H1 (cell line): Measurements from ENCODE around the gene PRR27.

Source experiments
- BACH1 ChIP-seq: IDR thresholded peaks from 2 replicates; pipeline ENCODE4 v1.6.1; 2012; ENCODE audit warnings: low read length, improper control_type of control experiment
- CHD1 ChIP-seq: IDR thresholded peaks from 2 replicates; pipeline ENCODE4 v1.6.1; 2012; ENCODE audit warnings: low read depth, low read length, improper control_type of control experiment
- CTBP2 ChIP-seq: IDR thresholded peaks from 2 replicates; pipeline ENCODE4 v1.7.0; 2011; ENCODE audit warnings: borderline replicate concordance, mild to moderate bottlenecking, moderate library complexity, mixed read lengths, low read length; ENCODE audit not compliant: insufficient read depth, insufficient read length
- CTCF ChIP-seq, 3 experiments: IDR thresholded peaks; 1 replicate in 2 of 3; 2 replicates in 1 of 3; pipeline versions ENCODE4 v1.5.1 to v1.6.1; 2011; ENCODE audit warnings: low read length in 3 of 3, mild to moderate bottlenecking in 3 of 3, inconsistent platforms in 2 of 3, low read depth in 1 of 3, moderate library complexity in 1 of 3; ENCODE audit not compliant: insufficient read depth in 1 of 3; ENCODE audit errors: control extremely low read depth in 1 of 3
- EZH2 ChIP-seq: fragments of 200-600 bp; sonication (generic); IDR thresholded peaks from 2 replicates; pipeline ENCODE4 v1.7.1; 2012; ENCODE audit warnings: low read depth, mild to moderate bottlenecking, moderate library complexity, low read length, inconsistent platforms; ENCODE audit not compliant: severe bottlenecking
- KDM1A ChIP-seq: fragments of 200-600, 300-600 bp; sonication (generic); IDR thresholded peaks from 2 replicates; pipeline ENCODE4 v1.7.1; 2016; ENCODE audit warnings: mild to moderate bottlenecking, low read length, borderline replicate concordance
- POLR2A ChIP-seq, 2 experiments: IDR thresholded peaks; 1 replicate in 1 of 2; 2 replicates in 1 of 2; pipeline ENCODE4 v1.6.1; 2011; ENCODE audit warnings: low read depth in 2 of 2, low read length in 2 of 2, mild to moderate bottlenecking in 2 of 2; ENCODE audit errors: control extremely low read depth in 1 of 2
- POLR2AphosphoS5 ChIP-seq: IDR thresholded peaks from 2 replicates; pipeline ENCODE4 v1.6.1; 2011; ENCODE audit warnings: low read depth, low read length
- SP4 ChIP-seq: IDR thresholded peaks from 2 replicates; pipeline ENCODE4 v1.6.1; 2012; ENCODE audit warnings: low read length, inconsistent platforms
- SUZ12 ChIP-seq: fragments of 200-600 bp; sonication (generic); IDR thresholded peaks from 2 replicates; pipeline ENCODE4 v1.6.1; 2012; ENCODE audit warnings: mild to moderate bottlenecking, inconsistent platforms, low read length, moderate library complexity, mixed read lengths
- YY1 ChIP-seq: IDR thresholded peaks from 2 replicates; pipeline ENCODE4 v1.6.1; 2011; ENCODE audit warnings: low read depth, mild to moderate bottlenecking, low read length
- ZNF274 ChIP-seq: IDR thresholded peaks from 2 replicates; pipeline ENCODE4 v1.7.0; 2012; ENCODE audit warnings: low read length, borderline replicate concordance; ENCODE audit errors: extremely low read depth
- TF ChIP-seq, protein P1 (sequence below): IDR thresholded peaks from 2 replicates; pipeline ENCODE4 v1.6.1; 2012; ENCODE audit warnings: low read length, inconsistent platforms

GRCh38 chr4:70203601-70204000 is 49.6 kb downstream of the PRR27 start:
- TF ChIP-seq CTCF (IDR thresholded peaks at IDR 0.05; ENCODE audit: control extremely low read depth in 1 of 3, insufficient read depth in 1 of 3, low read depth in 1 of 3, low read length in 3 of 3) (no peak), KDM1A (no peak), BACH1 (no peak), CHD1 (no peak), POLR2A (IDR thresholded peaks at IDR 0.05; ENCODE audit: control extremely low read depth in 1 of 2, low read depth in 2 of 2, low read length in 2 of 2) (no peak), POLR2AphosphoS5 (no peak), YY1 (no peak), CTBP2 (no peak), ZNF274 (no peak), SUZ12 (no peak), EZH2 (no peak), SP4 (no peak)
- TF ChIP-seq, protein P1, sequence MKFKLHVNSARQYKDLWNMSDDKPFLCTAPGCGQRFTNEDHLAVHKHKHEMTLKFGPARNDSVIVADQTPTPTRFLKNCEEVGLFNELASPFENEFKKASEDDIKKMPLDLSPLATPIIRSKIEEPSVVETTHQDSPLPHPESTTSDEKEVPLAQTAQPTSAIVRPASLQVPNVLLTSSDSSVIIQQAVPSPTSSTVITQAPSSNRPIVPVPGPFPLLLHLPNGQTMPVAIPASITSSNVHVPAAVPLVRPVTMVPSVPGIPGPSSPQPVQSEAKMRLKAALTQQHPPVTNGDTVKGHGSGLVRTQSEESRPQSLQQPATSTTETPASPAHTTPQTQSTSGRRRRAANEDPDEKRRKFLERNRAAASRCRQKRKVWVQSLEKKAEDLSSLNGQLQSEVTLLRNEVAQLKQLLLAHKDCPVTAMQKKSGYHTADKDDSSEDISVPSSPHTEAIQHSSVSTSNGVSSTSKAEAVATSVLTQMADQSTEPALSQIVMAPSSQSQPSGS, result no peak
